H1 (cell line): ENCODE data around the gene BTBD9. TPM values are rescaled to one million over a fixed set of nuclear protein-coding genes. Genes with fewer than 3 reads are reported as not detected.

ENCODE experiments used
- CTCF ChIA-PET: fragments of 300-600 bp; sonication (Branson Sonifier 250); formaldehyde crosslinking; loops from one replicate; lab custom pipeline; 2021; ENCODE audit not compliant: partially characterized antibody; lab: Charles Lee
- POLR2A ChIA-PET: fragments of 300-600 bp; sonication (Branson Sonifier 250); formaldehyde crosslinking; loops from one replicate; lab custom pipeline; 2021; ENCODE audit warnings: inconsistent platforms; ENCODE audit not compliant: partially characterized antibody; lab: Charles Lee
- DNase-seq, 2 experiments: peaks; one replicate each; pipeline versions ENCODE4 v3.0.0 to v3.0.0-alpha.2; 2010 to 2022; ENCODE audit warnings: low spot score in 2 of 2, low read depth in 1 of 2, mixed read lengths in 1 of 2
- FAIRE-seq: peaks from 2 replicates; lab custom pipeline; 2011; peaks lifted over from hg19 to GRCh38; lab: Jason Lieb, UNC
- H2AFZ ChIP-seq: 2 replicates; pipeline ENCODE4 v1.8.1; 2012; ENCODE audit warnings: low read length, inconsistent platforms
- H2AK5ac ChIP-seq: 2 replicates; pipeline ENCODE4 v1.6.1; 2013; ENCODE audit warnings: low read depth, low read length
- H2BK120ac ChIP-seq: replicated peaks from 2 replicates; pipeline ENCODE3; 2013; ENCODE audit warnings: low read depth, low read length, inconsistent platforms
- H2BK12ac ChIP-seq: 2 replicates; pipeline ENCODE4 v1.6.1; 2013; ENCODE audit warnings: low read depth, low read length
- H2BK15ac ChIP-seq: 2 replicates; pipeline ENCODE4 v1.6.1; 2013; ENCODE audit warnings: low read length
- H2BK20ac ChIP-seq: 2 replicates; pipeline ENCODE4 v1.6.1; 2013; ENCODE audit warnings: low read length
- H2BK5ac ChIP-seq: 2 replicates; pipeline ENCODE4 v1.6.1; 2013; ENCODE audit warnings: low read depth, low read length
- H3K14ac ChIP-seq: 2 replicates; pipeline ENCODE4 v1.6.1; 2013; ENCODE audit warnings: inconsistent platforms; ENCODE audit not compliant: insufficient read length
- H3K18ac ChIP-seq: 2 replicates; pipeline ENCODE4 v1.6.1; 2013; ENCODE audit warnings: low read length; ENCODE audit errors: extremely low read depth
- H3K23ac ChIP-seq: 2 replicates; pipeline ENCODE4 v1.6.1; 2013; ENCODE audit warnings: inconsistent platforms; ENCODE audit not compliant: insufficient read length
- H3K23me2 ChIP-seq: 2 replicates; pipeline ENCODE4 v1.6.1; 2013; ENCODE audit warnings: low read depth, low read length
- H3K27ac ChIP-seq: 2 replicates; pipeline ENCODE4 v1.6.1; 2011; ENCODE audit warnings: low read depth, low read length, inconsistent platforms
- H3K27me3 ChIP-seq, 4 experiments: replicated peaks in 1 of 4; 1 replicate in 1 of 4; 2 replicates in 3 of 4; pipeline versions ENCODE4 v1.6.1 to v1.8.1; 2011 to 2013; ENCODE audit warnings: low read length in 3 of 4, mild to moderate bottlenecking in 3 of 4, inconsistent platforms in 2 of 4, mixed read lengths in 2 of 4, moderate library complexity in 1 of 4; ENCODE audit not compliant: control insufficient read depth in 3 of 4, insufficient read depth in 3 of 4; ENCODE audit errors: extremely low read depth in 1 of 4
- H3K36me3 ChIP-seq, 4 experiments: 2 replicates each; pipeline versions ENCODE4 v1.6.1 to v1.8.1; 2011 to 2013; ENCODE audit warnings: mild to moderate bottlenecking in 4 of 4, low read length in 3 of 4, moderate library complexity in 2 of 4, control low read depth in 1 of 4, inconsistent platforms in 1 of 4; ENCODE audit not compliant: insufficient read depth in 4 of 4, control insufficient read depth in 2 of 4
- H3K4ac ChIP-seq: replicated peaks from 2 replicates; pipeline ENCODE3; 2013; ENCODE audit warnings: low read length, low read depth, mixed read lengths, inconsistent platforms; ENCODE audit not compliant: insufficient read length
- H3K4me1 ChIP-seq, 4 experiments: replicated peaks in 1 of 4; 1 replicate in 1 of 4; 2 replicates in 3 of 4; pipeline versions ENCODE4 v1.6.1 to v1.8.1; 2011 to 2013; ENCODE audit warnings: low read length in 3 of 4, inconsistent platforms in 2 of 4, mixed read lengths in 1 of 4; ENCODE audit not compliant: insufficient read depth in 4 of 4, control insufficient read depth in 3 of 4
- H3K4me2 ChIP-seq, 2 experiments: 2 replicates each; pipeline versions ENCODE4 v1.6.1 to v1.8.1; 2011 to 2013; ENCODE audit warnings: low read depth in 2 of 2, low read length in 2 of 2, control low read depth in 1 of 2, inconsistent platforms in 1 of 2, mild to moderate bottlenecking in 1 of 2; ENCODE audit not compliant: insufficient read depth in 1 of 2
- H3K4me3 ChIP-seq, 4 experiments: fragments of 200-600, 300-600 bp in 1 of 4; sonication (generic), shearing (Covaris generic), sonication (Bioruptor Twin) in 1 of 4; 2 replicates each; pipeline versions ENCODE4 v1.5.1 to v1.8.1; 2011 to 2016; ENCODE audit warnings: low read length in 4 of 4, low read depth in 3 of 4, control low read depth in 2 of 4, inconsistent platforms in 2 of 4, mild to moderate bottlenecking in 2 of 4, mixed read lengths in 1 of 4, moderate library complexity in 1 of 4; ENCODE audit not compliant: insufficient read depth in 2 of 4; ENCODE audit errors: extremely low read depth in 1 of 4
- H3K56ac ChIP-seq: replicated peaks from 2 replicates; pipeline ENCODE3; 2013; ENCODE audit warnings: low read depth, mild to moderate bottlenecking, mixed read lengths, low read length, inconsistent platforms; ENCODE audit not compliant: insufficient read length
- H3K79me1 ChIP-seq: 2 replicates; pipeline ENCODE4 v1.6.1; 2013; ENCODE audit warnings: low read depth, low read length, control low read depth
- H3K79me2 ChIP-seq, 2 experiments: 2 replicates each; pipeline versions ENCODE4 v1.6.1 to v1.8.1; 2012 to 2013; ENCODE audit warnings: low read length in 2 of 2, mild to moderate bottlenecking in 2 of 2, inconsistent platforms in 1 of 2; ENCODE audit not compliant: insufficient read depth in 2 of 2, control insufficient read depth in 1 of 2
- H3K9ac ChIP-seq, 4 experiments: replicated peaks in 1 of 4; 1 replicate in 1 of 4; 2 replicates in 3 of 4; pipeline versions ENCODE4 v1.6.1 to v1.8.1; 2011 to 2013; ENCODE audit warnings: low read depth in 3 of 4, low read length in 3 of 4, control low read depth in 2 of 4, mild to moderate bottlenecking in 2 of 4, moderate library complexity in 2 of 4, inconsistent platforms in 1 of 4; ENCODE audit errors: extremely low read depth in 1 of 4
- H3K9me3 ChIP-seq, 2 experiments: 2 replicates each; pipeline versions ENCODE4 v1.6.1 to v1.8.1; 2012 to 2013; ENCODE audit warnings: mild to moderate bottlenecking in 2 of 2, moderate library complexity in 2 of 2, control low read depth in 1 of 2, inconsistent platforms in 1 of 2, low read depth in 1 of 2, low read length in 1 of 2, mixed read lengths in 1 of 2; ENCODE audit not compliant: insufficient read depth in 2 of 2
- H4K20me1 ChIP-seq, 2 experiments: replicated peaks in 1 of 2; 2 replicates each; pipeline versions ENCODE3 to v1.8.1; 2011 to 2013; ENCODE audit warnings: inconsistent platforms in 2 of 2, low read length in 2 of 2, mild to moderate bottlenecking in 1 of 2; ENCODE audit not compliant: insufficient read depth in 2 of 2, control insufficient read depth in 1 of 2
- H4K5ac ChIP-seq: 2 replicates; pipeline ENCODE4 v1.6.1; 2013; ENCODE audit warnings: low read length, low read depth, mixed read lengths, inconsistent platforms; ENCODE audit not compliant: insufficient read length
- H4K8ac ChIP-seq: 2 replicates; pipeline ENCODE4 v1.8.0; 2013; ENCODE audit warnings: mild to moderate bottlenecking, moderate library complexity, low read length, inconsistent platforms; ENCODE audit not compliant: insufficient read depth; ENCODE audit errors: extremely low read depth
- H4K91ac ChIP-seq: replicated peaks from 2 replicates; pipeline ENCODE3; 2013; ENCODE audit warnings: low read length, mixed read lengths, inconsistent platforms; ENCODE audit not compliant: insufficient read length
- POLR2A ChIP-seq, 2 experiments: IDR thresholded peaks; 1 replicate in 1 of 2; 2 replicates in 1 of 2; pipeline ENCODE4 v1.6.1; 2011; ENCODE audit warnings: low read depth in 2 of 2, low read length in 2 of 2, mild to moderate bottlenecking in 2 of 2; ENCODE audit errors: control extremely low read depth in 1 of 2
- RNF2 ChIP-seq: fragments of 200-900, 300-1000 bp; sonication (generic); IDR thresholded peaks from 2 replicates; pipeline ENCODE4 v1.7.1; 2016; ENCODE audit warnings: borderline replicate concordance, low read depth, mild to moderate bottlenecking, antibody characterized with exemption, low read length; ENCODE audit not compliant: poor library complexity, severe bottlenecking; ENCODE audit errors: missing control alignments
- ZNF274 ChIP-seq: IDR thresholded peaks from 2 replicates; pipeline ENCODE4 v1.7.0; 2012; ENCODE audit warnings: low read length, borderline replicate concordance; ENCODE audit errors: extremely low read depth
- WGBS, 2 experiments: shearing (Covaris generic) in 1 of 2; methylation state at CpG; one replicate each; pipeline versions ENCODE4 v1.1.6 to v1.1.7; 2013 to 2015; ENCODE audit warnings: low lambda C conversion rate in 2 of 2, mixed read lengths in 2 of 2, inconsistent platforms in 1 of 2, low coverage in 1 of 2, missing lambda C conversion rate in 1 of 2; ENCODE audit not compliant: insufficient replicate concordance in 2 of 2, insufficient coverage in 1 of 2, insufficient read length in 1 of 2; ENCODE audit errors: extremely low coverage in 1 of 2, missing lambda C conversion rate in 1 of 2; 5-methylcytosine and 5-hydroxymethylcytosine counted together
- polyA plus RNA-seq, 7 experiments: library from polyadenylated mRNA; depleted of rRNA in 3 of 7; stranded (reverse) in 5 of 7; unstranded in 2 of 7; fragments of >200 nt in 5 of 7; fragments of 200-250 nt in 2 of 7; gene quantifications; 1 replicate in 5 of 7; 2 replicates in 1 of 7; 4 replicates in 1 of 7; pipeline versions ENCODE4 v1.2.1 to v1.2.3, GENCODE V29; 2011 to 2013; ENCODE audit warnings: missing spikeins in 2 of 7, mixed read lengths in 2 of 7
- total RNA-seq: library from RNA; stranded (reverse); fragmentation: NEBNext Ultra II Directional; extraction: Animal tissue kit (Norgen Biotek cat#: 25700); gene quantifications from 2 replicates; pipeline ENCODE4 v1.2.1, GENCODE V29; 2021

Gene BTBD9
- total and polyA plus RNA-seq, 2 of the 8 experiments (the other 6 are each of a cell fraction or from before 2014, with no cell fraction given), result 0.92 to 4.1 TPM

DNA sequence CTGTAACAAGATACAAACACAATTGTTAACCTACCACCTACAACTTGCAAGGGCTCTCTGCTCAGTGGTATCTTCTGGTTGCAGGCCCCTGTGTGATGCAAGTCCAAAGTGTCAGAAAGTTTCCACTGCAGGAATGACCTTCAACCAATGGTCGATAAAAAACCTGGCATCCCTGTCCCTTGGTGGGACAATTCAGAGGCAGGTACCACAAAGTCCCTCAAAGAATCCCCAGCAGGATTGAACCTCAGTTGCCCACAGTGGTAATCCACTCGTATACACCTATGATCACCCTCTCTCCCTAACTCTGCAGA is 47.3 kb upstream of the BTBD9 start:
- ChIA-PET CTCF (interaction anchor here (0.5 to 1.4 kb wide), 6 partner anchors 31 to 1110 kb away, joined by 3 to 6 read pairs (median 3); no protein-coding TSS in a partner anchor), POLR2A (no interaction called here)
- peaks cover 6% of the 10 kb centered on the region for H3K79me1 ChIP-seq
- H3K14ac ChIP-seq, result no peak overlapping the region
- peaks cover 10 to 12% of the 10 kb centered on the region in 2 experiments for H4K20me1 ChIP-seq
- no peak overlapping the region for H3K4ac ChIP-seq
- no peak overlapping the region for H3K9ac ChIP-seq
- no peak overlapping the region for H3K18ac ChIP-seq
- DNase-seq, result no peak
- H3K36me3 ChIP-seq, result peaks cover 0 to 37% (median 12%) of the 10 kb centered on the region in 4 experiments; a peak in 6 of 8 replicates
- no peak overlapping the region for H2BK5ac ChIP-seq
- no peaks in the 10 kb centered on the region for H3K4me1 ChIP-seq
- H4K8ac ChIP-seq, result no peak overlapping the region
- no peak overlapping the region for H3K56ac ChIP-seq
- H3K4me2 ChIP-seq, result no peak overlapping the region
- no peak overlapping the region for H2BK120ac ChIP-seq
- no peak overlapping the region for H2BK15ac ChIP-seq
- no peak for FAIRE-seq
- WGBS, 2 experiments, result 82% methylated on average over 2 of the region's 2 CpGs; no CpG with 5 or more reads in 1 of the 2 experiments
- H2BK20ac ChIP-seq, result no peak overlapping the region
- no peak overlapping the region for H3K23ac ChIP-seq
- H3K4me3 ChIP-seq, result no peak overlapping the region
- H3K23me2 ChIP-seq, result no peaks in the 10 kb centered on the region
- no peak overlapping the region for H3K27ac ChIP-seq
- H3K27me3 ChIP-seq, result no peaks in the 10 kb centered on the region
- H4K91ac ChIP-seq, result no peak overlapping the region
- no peaks in the 10 kb centered on the region for H3K9me3 ChIP-seq
- H3K79me2 ChIP-seq, result peaks cover 3 to 59% of the 10 kb centered on the region in 2 experiments; a peak in 3 of 4 replicates
- H2BK12ac ChIP-seq, result no peak overlapping the region
- no peak overlapping the region for H4K5ac ChIP-seq
- no peak overlapping the region for H2AK5ac ChIP-seq
- no peak overlapping the region for H2AFZ ChIP-seq
- TF ChIP-seq ZNF274 (no peak), RNF2 (no peak), POLR2A (IDR thresholded peaks at IDR 0.05; ENCODE audit: control extremely low read depth in 1 of 2, low read depth in 2 of 2, low read length in 2 of 2) (no peak)
